Lower leg skin (tissue), 4 donors: ENCODE data around the gene PLA2G2D. TPM values are rescaled to one million over a fixed set of nuclear protein-coding genes. Genes with fewer than 3 reads are reported as not detected.
A peak's percentile ranks its signal among the peaks of the same experiment; 100 is the strongest.

ENCODE experiments used
- DNase-seq, 2 donors: peaks; one replicate each; pipeline ENCODE4 v3.0.0-alpha.2; 2019; ENCODE audit warnings: low spot score in 2 of 2
- H3K4me3 ChIP-seq: fragments of 200-600 bp; sonication (generic); 2 replicates; pipeline ENCODE4 v1.5.1; 2017; ENCODE audit warnings: mild to moderate bottlenecking, low read depth; ENCODE audit not compliant: poor library complexity, severe bottlenecking
- POLR2A ChIP-seq, 2 donors: fragments of 450-650 bp; IDR thresholded peaks; one replicate each; pipeline ENCODE4 v1.6.1; 2016 to 2017; ENCODE audit warnings: antibody characterized with exemption in 2 of 2, mild to moderate bottlenecking in 1 of 2, moderate library complexity in 1 of 2
- WGBS, 2 donors: methylation state at CpG; one replicate each; pipeline ENCODE4 v1.1.5; 2018; 5-methylcytosine and 5-hydroxymethylcytosine counted together
- intact Hi-C: fragments of 100-400 bp; cut with DNase I; formaldehyde crosslinking; loops from one replicate; pipeline ENCODE4 v1.15.0; 2023; ENCODE audit warnings: low total_unique reads
- total RNA-seq, 4 donors: library from RNA; depleted of rRNA; stranded (reverse); fragments of >200 nt; gene quantifications; one replicate each; pipeline ENCODE4 v1.1.0, GENCODE V29; 2016
- TF ChIP-seq, protein P1 (sequence below), 3 donors: fragments of 450-650 bp; IDR thresholded peaks; one replicate each; pipeline ENCODE4 v1.5.1; 2016; ENCODE audit warnings: antibody characterized with exemption in 3 of 3, mild to moderate bottlenecking in 3 of 3, moderate library complexity in 2 of 3

PLA2G2D gene
- total RNA-seq, 4 donors from 2014 or later, result not detected

DNA sequence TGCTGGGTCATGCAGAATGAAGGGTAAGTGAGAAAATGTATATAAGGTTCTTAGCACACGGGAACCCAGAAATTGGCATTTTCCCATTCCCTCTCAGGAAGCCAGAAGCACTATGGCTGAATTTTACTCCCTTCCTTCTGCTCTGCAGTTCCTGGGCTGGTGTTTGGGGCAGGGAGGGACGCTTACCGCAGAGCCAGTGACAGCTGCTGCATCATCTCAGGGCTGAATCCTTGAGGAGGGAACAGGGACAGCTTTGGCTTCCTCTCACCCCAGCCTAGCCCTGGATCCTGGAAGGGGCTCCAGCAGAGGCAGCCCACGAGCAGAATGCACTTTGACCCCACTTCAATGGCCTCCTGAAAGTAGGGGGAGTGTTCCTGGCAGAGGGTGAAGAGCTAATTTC, 12.0 kb downstream of the PLA2G2D start:
- no peak for DNase-seq
- 70 to 74% methylated on average over 4 of the region's 4 CpGs for WGBS, 2 donors
- intact Hi-C loops, result no loop called here
- TF ChIP-seq, protein P1, sequence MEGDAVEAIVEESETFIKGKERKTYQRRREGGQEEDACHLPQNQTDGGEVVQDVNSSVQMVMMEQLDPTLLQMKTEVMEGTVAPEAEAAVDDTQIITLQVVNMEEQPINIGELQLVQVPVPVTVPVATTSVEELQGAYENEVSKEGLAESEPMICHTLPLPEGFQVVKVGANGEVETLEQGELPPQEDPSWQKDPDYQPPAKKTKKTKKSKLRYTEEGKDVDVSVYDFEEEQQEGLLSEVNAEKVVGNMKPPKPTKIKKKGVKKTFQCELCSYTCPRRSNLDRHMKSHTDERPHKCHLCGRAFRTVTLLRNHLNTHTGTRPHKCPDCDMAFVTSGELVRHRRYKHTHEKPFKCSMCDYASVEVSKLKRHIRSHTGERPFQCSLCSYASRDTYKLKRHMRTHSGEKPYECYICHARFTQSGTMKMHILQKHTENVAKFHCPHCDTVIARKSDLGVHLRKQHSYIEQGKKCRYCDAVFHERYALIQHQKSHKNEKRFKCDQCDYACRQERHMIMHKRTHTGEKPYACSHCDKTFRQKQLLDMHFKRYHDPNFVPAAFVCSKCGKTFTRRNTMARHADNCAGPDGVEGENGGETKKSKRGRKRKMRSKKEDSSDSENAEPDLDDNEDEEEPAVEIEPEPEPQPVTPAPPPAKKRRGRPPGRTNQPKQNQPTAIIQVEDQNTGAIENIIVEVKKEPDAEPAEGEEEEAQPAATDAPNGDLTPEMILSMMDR (IDR thresholded peaks at IDR 0.05), result no peak
- no peak for TF ChIP-seq POLR2A (IDR thresholded peaks at IDR 0.05)
- no peak overlapping the region for H3K4me3 ChIP-seq

GRCh38 chr1:20105856-20106255, 13.5 kb downstream of the PLA2G2D start:
- DNase-seq, result no peak
- H3K4me3 ChIP-seq, result no peak overlapping the region
- TF ChIP-seq, protein P1 (IDR thresholded peaks at IDR 0.05), result no peak
- TF ChIP-seq POLR2A (IDR thresholded peaks at IDR 0.05), result no peak
- 30 to 54% methylated on average over 1 of the region's 1 CpG for WGBS, 2 donors
- intact Hi-C loops, result no loop called here

DNA sequence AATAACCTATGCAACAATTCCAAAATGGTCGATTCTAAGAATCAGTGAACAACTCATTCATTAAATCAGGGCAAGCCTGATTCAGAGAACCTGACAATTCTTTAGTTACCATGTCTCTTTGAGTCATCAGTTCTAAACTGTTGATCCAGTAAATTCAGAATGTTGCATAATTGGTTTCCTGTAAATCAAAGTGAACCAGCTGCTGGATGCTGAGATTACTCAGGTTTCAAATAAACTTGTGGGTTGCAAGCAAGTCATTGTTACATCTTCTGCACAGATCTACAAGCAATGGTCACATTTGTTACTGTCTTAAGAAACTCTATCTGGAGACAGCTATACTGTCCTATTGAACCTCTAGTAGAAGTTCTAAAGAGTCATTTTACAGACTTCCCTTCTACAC, 16.5 kb downstream of the PLA2G2D start:
- TF ChIP-seq, protein P1 (IDR thresholded peaks at IDR 0.05), result no peak
- no peak for TF ChIP-seq POLR2A (IDR thresholded peaks at IDR 0.05)
- intact Hi-C loops, result loop anchor here (5.0 kb wide), 1 partner anchor 49 kb away; no protein-coding TSS in a partner anchor
- DNase-seq, result no peak
- 44 to 54% methylated on average over 1 of the region's 1 CpG for WGBS, 2 donors
- no peak overlapping the region for H3K4me3 ChIP-seq

DNA sequence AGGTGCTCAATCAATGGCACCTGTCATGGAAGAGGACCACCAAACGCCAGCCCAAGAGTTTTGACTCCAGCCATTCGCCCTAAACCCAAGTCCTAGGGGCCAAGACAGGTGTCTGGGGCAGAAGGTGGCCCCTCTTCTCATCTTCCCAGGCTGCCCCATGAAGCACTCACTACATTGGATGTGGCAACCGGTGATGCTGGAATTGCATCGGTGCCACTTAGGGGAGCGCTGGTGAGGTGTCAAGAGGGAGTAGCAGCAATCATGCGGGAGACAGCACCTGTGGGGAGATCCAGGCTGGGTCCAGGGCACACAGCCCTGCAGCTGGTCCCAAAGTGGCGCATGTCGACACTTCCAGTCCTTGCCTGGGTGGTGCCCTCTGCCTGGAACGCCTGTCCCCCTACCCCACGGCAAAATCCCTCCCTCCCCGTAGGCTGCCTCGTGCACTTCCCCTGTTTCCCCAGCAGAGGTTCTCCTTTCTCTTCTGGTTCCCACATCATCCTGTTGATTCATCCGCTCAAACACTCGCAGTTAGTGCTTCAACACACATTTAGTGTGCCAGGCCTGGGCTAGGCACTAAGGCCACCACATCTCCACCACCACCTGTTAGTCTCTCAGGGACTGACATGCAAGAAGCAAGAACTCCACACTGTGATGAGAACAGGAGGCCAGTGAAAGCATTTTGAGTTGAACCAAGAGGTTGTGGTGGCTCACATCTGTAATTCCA, 18.5 kb downstream of the PLA2G2D start:
- intact Hi-C loops, result loop anchor here (5.0 kb wide), 1 partner anchor 52 kb away; no protein-coding TSS in a partner anchor
- TF ChIP-seq POLR2A (IDR thresholded peaks at IDR 0.05), result no peak
- TF ChIP-seq, protein P1 (IDR thresholded peaks at IDR 0.05), result peak in 1 of 3 donors; percentile 46
- DNase-seq, result peak in 1 of 2 donors; percentile 51
- no peak overlapping the region for H3K4me3 ChIP-seq
- WGBS, 2 donors, result 30 to 36% methylated on average over 11 to 14 of the region's 14 CpGs

GRCh38 chr1:20099533-20099932, 19.8 kb downstream of the PLA2G2D start:
- H3K4me3 ChIP-seq, result no peak overlapping the region
- no peak for DNase-seq
- 63 to 64% methylated on average over 3 of the region's 3 CpGs for WGBS, 2 donors
- intact Hi-C loops, result no loop called here
- TF ChIP-seq, protein P1 (IDR thresholded peaks at IDR 0.05), result no peak
- TF ChIP-seq POLR2A (IDR thresholded peaks at IDR 0.05), result no peak
